ENCODE results near the gene CACNA1A.
"Not testable (repeated sequence)": the region's sequence is repeated elsewhere in the genome, so short reads cannot be mapped to it uniquely, and the experiment has no call there.

The CACNA1A gene

DNA sequence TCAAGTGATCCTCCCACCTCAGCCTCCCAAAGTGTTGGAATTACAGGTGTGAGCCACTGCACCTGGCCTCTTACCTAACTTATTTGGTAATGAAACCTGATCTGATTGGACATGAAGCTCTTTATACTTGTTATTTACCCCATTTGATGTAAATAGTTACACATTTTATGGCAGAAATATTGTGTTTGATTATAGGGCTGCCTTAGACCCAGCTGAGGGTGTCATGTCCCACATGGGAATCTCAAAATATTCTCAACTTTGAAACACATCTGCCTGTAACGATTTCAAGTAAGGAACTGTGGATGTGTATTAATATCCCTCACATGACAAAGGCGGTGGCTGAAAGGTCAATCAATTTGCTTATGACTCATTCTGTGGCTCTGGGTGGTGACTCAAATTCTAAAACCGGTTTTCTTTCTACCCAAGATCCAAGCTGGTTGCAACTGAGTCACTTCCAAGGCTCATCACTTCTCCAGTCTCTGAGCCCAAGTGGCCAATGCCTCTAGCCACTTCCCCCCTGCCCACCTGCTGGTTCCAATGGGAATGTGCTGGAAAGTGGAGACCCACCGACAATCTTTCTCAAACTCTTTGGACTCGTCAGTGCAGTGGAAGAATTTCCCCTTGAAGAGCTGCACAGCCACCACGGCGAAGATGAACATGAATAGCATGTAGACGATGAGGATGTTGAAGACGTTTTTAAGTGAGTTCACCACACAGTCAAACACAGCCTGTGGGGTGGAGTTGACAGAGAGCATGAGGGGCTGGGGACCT is 245.2 kb downstream of the CACNA1A start:
- H3K4me3 ChIP-seq (replicated peaks; ENCODE audit: insufficient read depth, low read length): no peak overlapping the region
- no peak for TF ChIP-seq SPI1 (IDR thresholded peaks at IDR 0.05; ENCODE audit: borderline replicate concordance, low read depth)
- TF ChIP-seq, protein P1, sequence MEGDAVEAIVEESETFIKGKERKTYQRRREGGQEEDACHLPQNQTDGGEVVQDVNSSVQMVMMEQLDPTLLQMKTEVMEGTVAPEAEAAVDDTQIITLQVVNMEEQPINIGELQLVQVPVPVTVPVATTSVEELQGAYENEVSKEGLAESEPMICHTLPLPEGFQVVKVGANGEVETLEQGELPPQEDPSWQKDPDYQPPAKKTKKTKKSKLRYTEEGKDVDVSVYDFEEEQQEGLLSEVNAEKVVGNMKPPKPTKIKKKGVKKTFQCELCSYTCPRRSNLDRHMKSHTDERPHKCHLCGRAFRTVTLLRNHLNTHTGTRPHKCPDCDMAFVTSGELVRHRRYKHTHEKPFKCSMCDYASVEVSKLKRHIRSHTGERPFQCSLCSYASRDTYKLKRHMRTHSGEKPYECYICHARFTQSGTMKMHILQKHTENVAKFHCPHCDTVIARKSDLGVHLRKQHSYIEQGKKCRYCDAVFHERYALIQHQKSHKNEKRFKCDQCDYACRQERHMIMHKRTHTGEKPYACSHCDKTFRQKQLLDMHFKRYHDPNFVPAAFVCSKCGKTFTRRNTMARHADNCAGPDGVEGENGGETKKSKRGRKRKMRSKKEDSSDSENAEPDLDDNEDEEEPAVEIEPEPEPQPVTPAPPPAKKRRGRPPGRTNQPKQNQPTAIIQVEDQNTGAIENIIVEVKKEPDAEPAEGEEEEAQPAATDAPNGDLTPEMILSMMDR (IDR thresholded peaks at IDR 0.05; ENCODE audit: insufficient read depth, low read length): no peak
- no peak for TF ChIP-seq POLR2AphosphoS5 (IDR thresholded peaks at IDR 0.05; ENCODE audit: low read depth)
- TF ChIP-seq GABPA (IDR thresholded peaks at IDR 0.05; ENCODE audit: low read depth): no peak
- TF ChIP-seq, protein P2, sequence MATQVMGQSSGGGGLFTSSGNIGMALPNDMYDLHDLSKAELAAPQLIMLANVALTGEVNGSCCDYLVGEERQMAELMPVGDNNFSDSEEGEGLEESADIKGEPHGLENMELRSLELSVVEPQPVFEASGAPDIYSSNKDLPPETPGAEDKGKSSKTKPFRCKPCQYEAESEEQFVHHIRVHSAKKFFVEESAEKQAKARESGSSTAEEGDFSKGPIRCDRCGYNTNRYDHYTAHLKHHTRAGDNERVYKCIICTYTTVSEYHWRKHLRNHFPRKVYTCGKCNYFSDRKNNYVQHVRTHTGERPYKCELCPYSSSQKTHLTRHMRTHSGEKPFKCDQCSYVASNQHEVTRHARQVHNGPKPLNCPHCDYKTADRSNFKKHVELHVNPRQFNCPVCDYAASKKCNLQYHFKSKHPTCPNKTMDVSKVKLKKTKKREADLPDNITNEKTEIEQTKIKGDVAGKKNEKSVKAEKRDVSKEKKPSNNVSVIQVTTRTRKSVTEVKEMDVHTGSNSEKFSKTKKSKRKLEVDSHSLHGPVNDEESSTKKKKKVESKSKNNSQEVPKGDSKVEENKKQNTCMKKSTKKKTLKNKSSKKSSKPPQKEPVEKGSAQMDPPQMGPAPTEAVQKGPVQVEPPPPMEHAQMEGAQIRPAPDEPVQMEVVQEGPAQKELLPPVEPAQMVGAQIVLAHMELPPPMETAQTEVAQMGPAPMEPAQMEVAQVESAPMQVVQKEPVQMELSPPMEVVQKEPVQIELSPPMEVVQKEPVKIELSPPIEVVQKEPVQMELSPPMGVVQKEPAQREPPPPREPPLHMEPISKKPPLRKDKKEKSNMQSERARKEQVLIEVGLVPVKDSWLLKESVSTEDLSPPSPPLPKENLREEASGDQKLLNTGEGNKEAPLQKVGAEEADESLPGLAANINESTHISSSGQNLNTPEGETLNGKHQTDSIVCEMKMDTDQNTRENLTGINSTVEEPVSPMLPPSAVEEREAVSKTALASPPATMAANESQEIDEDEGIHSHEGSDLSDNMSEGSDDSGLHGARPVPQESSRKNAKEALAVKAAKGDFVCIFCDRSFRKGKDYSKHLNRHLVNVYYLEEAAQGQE (IDR thresholded peaks at IDR 0.05; ENCODE audit: insufficient replicate concordance, low read depth): no peak
- peak; percentile 3 to 59 for DNase-seq (ENCODE audit: low read depth in 1 of 2, low spot score in 1 of 2)
- no peak overlapping the region for H3K27ac ChIP-seq (replicated peaks)
- H3K27me3 ChIP-seq (ENCODE audit: insufficient read depth, poor library complexity, severe bottlenecking): no peaks in the 10 kb centered on the region

DNA sequence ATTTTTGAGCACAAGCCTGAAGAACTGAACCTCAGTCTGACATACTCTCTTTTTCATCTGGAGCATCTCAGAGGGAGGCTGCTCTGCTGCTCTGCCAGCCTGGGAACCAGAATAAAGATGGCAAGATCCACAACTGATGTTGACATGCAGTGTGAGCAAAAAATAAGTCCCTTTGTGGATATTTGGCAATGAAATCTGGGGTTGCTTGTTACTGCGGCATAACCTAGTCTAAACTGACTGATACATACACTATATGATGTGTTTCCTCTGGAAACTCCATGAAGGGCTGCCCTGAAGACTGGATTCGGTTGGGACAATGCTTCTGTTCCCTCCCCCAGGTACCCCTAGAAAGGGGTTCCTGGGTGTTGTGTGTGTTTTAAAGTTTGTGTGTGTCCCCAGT is 249.4 kb downstream of the CACNA1A start:
- Histone ChIP-seq H3K27ac (replicated peaks) (no peak overlapping the region), H3K4me3 (replicated peaks; ENCODE audit: insufficient read depth, low read length) (no peak overlapping the region), H3K27me3 (ENCODE audit: insufficient read depth, poor library complexity, severe bottlenecking) (no peaks in the 10 kb centered on the region)
- TF ChIP-seq POLR2AphosphoS5 (IDR thresholded peaks at IDR 0.05; ENCODE audit: low read depth) (no peak), SPI1 (IDR thresholded peaks at IDR 0.05; ENCODE audit: borderline replicate concordance, low read depth) (no peak), GABPA (IDR thresholded peaks at IDR 0.05; ENCODE audit: low read depth) (no peak)
- TF ChIP-seq, protein P2 (IDR thresholded peaks at IDR 0.05; ENCODE audit: insufficient replicate concordance, low read depth): no peak
- no peak for DNase-seq (ENCODE audit: low read depth in 1 of 2, low spot score in 1 of 2)

DNA sequence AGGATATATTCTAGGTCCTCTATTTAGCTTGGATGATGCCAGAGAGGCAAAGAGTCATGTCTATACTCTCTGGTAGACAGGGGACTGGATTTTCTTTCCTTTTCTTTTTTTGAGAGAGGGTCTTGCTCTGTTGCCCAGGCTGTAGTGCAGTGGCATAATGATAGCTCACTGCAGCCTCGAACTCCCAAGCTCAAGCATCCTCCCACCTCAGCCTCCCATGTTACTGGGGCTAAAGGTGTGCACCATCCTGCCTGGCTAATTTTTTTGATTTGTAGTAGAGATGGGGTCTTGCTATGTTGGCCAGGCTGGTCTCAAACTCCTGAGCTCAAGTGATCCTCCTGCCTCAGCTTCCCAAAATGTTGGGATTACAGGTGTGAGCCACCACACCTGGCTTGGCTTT is 249.9 kb downstream of the CACNA1A start:
- DNase-seq (ENCODE audit: low read depth in 1 of 2, low spot score in 1 of 2); H3K4me3 ChIP-seq (replicated peaks; ENCODE audit: insufficient read depth, low read length); H3K27me3 ChIP-seq (ENCODE audit: insufficient read depth, poor library complexity, severe bottlenecking); H3K27ac ChIP-seq (replicated peaks): not testable (repeated sequence)

DNA sequence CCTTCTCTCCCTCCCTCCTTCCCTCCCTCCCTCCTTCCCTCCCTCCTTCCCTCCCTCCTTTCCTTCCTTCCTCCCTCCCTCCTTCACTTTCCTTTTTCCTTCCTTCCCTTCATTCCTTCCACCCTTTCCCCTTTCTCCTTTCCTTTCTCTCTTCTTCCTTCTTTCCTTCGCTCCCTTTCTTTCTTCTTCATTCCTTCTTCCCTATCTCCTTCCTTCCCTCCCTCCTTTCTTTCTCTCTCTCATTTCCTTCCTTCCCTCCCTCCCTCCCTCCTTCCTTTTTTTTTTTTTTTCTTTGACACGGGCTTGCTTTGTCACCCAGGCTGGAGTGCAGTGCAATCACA is 250.6 kb downstream of the CACNA1A start:
- no peak overlapping the region for H3K4me3 ChIP-seq (replicated peaks; ENCODE audit: insufficient read depth, low read length)
- DNase-seq (ENCODE audit: low read depth in 1 of 2, low spot score in 1 of 2): no peak
- H3K27me3 ChIP-seq (ENCODE audit: insufficient read depth, poor library complexity, severe bottlenecking): no peaks in the 10 kb centered on the region
- no peak overlapping the region for H3K27ac ChIP-seq (replicated peaks)
- TF ChIP-seq POLR2AphosphoS5 (IDR thresholded peaks at IDR 0.05; ENCODE audit: low read depth) (no peak), GABPA (IDR thresholded peaks at IDR 0.05; ENCODE audit: low read depth) (no peak), SPI1 (IDR thresholded peaks at IDR 0.05; ENCODE audit: borderline replicate concordance, low read depth) (no peak)
- TF ChIP-seq, protein P2 (IDR thresholded peaks at IDR 0.05; ENCODE audit: insufficient replicate concordance, low read depth): no peak
- TF ChIP-seq, protein P1 (IDR thresholded peaks at IDR 0.05; ENCODE audit: insufficient read depth, low read length): no peak
